HG02840 (cell line): ENCODE data around the gene GALNT16.

ENCODE experiments used
- ATAC-seq: cut with Tn5 transposase; IDR thresholded peaks from one replicate; pipeline ENCODE4 v1.9.1; 2021; ENCODE audit warnings: mild to moderate bottlenecking, moderate library complexity, moderate number of reproducible peaks; ENCODE audit not compliant: unreplicated experiment, low FRiP score

Gene GALNT16

DNA sequence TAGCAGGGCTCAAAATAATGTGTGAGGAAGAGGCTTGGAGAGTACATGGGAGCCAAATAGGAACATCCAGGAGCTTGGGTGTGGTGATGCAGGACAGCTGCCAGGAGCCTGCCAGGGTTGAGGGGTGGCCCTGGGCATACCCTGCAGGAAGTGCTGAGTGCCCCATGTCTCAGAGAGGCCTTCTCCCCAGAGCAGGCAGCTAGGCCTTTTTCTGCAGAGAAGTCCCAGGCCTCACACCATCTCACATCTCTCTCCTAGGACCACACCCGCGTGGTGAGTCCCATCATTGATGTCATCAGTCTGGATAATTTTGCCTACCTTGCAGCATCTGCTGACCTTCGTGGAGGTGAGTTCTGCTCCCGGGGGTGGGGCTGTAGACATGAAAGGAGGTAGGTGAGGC, 71.2 kb downstream of the GALNT16 start:
- ATAC-seq, result no peak

DNA sequence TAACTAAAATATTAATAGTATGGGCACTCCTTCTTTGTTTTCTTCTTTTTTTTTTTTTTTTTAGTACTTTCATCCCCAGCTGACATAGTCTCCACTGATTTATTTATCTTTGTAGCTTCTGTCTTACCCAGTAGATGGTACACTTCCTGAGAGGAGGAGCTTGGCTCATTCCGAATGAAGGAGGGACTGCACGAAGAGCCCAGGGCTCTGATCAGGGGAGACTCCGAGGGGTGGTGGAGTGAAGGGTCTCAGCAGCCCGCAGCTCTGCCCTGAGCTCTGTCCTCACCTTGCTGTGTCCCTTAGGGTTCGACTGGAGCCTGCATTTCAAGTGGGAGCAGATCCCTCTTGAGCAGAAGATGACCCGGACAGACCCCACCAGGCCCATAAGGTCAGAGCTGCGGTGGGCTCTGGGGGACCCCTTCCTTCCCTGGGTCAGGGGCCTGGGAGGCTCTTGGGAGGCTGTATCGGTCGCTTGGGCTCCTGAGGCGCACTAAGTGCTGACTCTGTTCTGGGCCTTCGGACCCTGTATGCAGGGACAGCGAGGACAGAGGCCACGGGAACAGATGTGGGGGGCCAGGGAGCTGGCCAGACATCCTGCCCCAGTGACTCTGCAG, 72.9 kb downstream of the GALNT16 start:
- no peak for ATAC-seq

DNA sequence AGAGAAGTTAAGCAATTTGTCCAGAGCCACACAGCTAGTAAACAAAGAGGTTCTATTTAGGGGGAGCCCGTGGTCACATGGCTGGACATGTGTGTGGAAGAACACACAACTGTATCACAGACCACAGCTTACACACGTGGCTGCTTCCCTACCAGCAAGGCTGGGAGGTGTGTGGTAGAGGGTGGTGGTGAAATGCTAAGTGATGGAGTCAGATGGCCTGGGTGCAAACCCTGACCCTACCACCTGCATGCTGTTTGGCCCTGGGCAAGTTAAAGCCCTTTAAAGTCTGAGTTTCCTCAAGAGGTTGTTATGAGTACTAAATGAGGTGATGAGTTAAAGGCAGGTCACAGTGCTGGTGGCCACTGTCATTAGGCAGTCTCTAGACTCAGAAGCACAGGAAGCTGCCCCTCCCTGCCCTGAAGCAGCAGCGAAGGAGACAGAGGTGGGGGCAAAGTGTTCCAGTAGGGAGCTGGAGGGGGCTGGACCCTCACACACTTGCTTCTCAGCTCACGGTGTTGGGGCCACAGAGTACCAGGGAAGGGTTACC, 73.9 kb downstream of the GALNT16 start:
- no peak for ATAC-seq

DNA sequence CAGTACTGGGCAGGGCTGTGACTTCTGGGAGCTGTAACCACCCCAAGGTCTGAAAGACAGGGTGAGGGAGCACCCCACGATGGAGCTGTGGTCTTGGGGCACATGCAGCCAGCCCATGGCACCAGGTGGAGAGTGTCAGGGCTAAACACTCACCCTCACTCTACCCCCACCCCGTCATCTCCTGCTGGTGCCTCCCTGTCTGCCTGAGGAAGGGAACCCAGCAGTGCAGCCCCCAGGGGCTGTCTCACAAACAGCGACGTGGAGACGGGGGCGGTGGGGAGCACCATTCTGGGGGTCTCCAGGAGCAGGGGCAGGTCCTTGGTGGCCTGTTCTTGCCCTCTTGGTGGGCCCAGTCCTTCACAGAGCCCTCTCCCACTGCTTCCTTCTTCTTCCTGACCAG, 74.6 kb downstream of the GALNT16 start:
- ATAC-seq, result no peak

DNA sequence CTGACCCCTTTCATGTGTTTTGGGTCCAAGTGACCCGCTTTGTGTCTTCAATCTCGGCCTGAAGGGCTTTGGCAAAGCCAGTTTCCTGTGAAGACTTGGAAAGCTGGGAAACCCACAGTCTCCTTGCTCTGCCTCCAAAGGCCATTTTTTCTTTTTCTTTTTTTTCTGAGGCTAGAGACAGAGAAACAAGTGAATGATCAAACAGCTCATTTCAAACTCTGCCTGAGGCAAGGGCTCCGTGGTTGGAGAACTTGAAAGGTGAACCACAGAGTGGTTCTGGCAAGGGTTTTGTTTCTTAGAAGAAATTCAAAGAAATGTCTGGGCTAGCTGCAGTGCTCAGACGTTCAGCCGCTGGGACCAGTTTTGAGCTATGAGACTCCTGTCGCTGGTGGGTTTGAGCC, 75.4 kb downstream of the GALNT16 start:
- ATAC-seq, result no peak

DNA sequence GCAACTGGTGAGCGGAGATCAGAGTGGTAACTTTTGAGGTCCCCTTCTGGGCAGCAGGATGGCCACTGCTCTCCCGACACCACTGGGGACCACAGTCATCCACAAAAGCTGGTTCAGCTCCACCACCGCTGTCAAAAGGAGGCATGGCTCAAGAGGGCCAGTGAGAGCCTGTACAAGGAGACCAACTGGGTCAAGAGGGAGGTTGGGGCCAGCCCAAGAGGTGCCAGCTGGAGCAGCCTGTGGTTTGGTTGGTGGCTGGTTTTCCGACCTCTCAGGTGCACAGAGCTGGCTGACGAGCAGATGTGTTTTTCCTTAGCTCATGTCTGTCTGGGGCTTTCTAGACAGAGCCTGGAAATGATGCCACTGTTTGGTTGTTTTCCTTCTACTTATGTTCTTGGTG, 78.0 kb downstream of the GALNT16 start:
- ATAC-seq, result no peak

DNA sequence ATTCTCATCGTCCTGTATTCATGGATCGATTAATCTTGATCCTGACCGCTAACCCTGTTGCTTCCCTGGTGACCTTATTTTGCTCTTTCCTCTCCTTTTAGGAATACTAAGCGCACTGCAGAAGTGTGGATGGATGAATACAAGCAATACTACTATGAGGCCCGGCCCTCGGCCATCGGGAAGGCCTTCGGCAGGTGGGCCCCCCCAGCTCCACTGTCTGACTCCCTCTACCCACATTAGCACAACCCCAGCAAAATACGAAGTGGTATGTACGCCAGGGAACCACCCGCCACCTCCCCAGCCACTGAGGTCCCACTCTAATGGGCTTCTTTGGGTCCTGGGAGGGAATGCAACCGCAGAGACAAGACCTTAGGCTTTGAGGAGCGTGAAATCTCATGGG, 79.5 kb downstream of the GALNT16 start:
- no peak for ATAC-seq

DNA sequence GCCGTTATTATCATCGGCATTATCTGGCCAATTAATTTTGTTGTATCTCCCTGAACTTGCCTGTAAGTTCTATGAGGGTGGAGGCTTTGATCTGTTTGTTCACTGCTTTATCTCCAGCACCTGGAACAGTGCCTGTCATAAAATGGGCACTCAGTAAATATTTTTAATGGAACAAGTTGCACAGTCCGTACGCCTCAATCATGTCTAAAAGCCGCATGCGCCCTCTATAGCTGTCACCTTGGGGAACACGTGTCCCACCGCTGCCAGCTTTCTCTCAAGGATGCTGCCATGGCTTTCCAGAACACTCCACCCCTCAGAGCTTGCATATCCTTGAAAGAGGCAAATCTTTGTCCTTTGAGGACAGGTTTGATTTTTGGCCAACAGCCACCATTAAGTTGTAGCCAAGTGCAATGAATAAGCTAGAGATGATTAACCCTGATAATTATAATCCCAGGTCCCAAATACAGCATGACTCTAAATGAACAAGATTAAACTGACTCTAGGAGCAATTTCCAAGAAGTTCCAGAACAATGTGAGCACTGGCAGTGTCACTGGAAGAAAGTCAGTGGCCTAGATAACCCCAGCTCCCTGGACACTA, 83.1 kb downstream of the GALNT16 start:
- no peak for ATAC-seq

DNA sequence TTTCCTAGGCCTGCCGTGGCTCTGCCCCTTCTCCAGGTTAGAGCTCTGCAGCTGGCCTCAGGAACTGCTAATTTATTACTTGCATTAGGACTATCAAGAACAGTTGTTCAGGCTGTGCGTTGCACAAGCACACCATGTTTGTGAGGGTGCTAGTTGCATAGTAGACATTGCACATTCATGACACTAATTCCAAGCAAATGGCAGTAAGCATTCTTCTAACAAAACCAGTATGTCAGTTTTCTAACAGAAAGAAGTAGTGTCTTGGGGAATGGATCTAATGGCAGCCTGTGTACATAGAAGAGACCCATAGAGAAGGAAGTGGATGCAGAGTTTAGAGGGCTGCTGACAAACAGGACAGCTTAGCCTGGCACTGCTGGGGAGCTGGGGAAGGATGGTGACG, 84.2 kb downstream of the GALNT16 start:
- no peak for ATAC-seq

DNA sequence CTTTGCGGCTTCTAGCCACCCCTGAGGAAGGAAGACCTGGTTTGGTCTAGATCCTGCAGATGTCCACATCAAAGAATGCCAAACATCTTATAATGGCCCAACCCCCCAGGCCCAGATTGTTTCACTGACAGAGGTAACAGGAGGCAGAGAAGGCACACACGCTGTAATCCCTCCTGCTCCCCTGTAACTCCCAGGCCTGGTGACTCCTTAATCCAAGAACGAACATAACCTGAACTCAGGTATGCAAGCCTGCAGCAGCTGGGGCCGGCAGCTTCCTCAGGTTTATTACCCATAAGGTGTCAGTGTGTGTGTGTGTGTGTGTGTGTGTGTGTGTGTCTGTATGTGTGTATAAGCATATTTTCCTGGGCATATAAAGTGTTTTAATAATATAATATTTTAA, 85.4 kb downstream of the GALNT16 start:
- no peak for ATAC-seq

DNA sequence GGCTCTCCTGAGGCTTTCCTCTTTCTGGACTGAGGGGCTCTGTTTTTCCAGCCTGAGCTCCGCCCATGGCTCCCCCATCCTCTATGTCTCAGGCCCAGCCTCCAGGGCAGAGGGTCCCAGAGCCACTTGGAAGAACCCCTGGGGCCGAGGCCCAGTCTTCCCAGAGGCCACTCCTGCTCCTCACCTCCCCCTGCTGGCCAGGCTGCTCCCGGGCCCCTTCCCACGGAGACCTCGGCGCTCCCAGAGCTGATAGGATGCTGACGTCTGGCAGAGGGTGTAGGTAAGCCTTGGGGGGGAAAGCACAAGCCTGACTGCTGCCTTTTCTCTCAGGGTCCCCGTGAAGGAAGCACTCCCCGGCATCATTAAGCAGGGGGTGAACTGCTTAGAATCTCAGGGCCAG, 86.8 kb downstream of the GALNT16 start:
- no peak for ATAC-seq

DNA sequence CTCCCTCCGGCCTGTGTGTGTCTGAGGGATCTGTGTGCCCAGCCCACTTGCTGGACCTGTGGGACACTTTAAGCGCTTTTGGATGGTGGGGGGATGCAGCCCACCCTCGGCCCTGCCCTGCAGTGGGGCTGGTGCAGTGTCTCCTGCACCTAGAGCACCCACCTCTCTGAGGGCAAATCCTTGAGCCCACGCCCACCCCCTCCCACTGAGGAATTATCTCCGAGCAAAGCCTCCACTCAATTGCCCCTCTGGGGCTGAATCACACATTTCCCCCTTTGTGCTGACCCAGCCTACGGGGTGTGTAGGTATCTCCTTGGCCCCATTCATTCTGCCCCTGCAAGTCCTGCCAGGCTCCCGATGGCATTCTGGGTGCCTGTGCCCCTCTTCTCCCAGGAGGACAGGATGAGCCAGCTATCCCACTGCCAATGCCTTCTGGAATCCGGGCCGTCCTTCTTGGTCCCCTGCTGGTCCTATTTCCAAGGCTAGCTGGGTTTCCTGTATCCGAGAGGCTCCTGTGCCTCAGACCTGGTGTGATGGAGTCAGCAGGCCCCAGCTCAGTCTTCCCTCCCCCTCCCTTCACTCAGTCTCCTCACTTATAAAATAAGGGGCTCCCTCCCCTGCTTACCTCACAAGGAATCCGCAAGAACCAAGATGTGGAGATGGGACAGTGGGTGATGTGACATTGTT, 89.3 kb downstream of the GALNT16 start:
- ATAC-seq, result no peak

DNA sequence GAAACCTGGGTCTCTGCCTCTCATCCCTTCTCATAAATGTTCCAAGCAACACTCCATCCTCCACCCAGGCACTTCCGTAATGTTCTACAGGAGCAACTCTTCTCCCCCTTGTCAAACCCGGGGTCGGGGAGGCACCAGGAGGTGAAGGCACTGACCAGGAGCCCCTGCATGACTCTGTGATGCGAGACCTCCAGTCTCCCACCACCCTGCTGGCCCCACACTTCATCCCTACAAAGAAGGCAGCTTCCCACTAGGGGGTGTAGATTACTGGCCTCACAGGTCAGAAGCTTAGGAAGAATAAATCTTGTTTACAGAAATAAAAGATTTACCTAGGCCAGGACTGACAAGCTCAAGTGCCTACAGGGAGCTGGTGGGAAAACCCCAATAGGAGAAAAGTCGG, 90.9 kb downstream of the GALNT16 start:
- no peak for ATAC-seq

DNA sequence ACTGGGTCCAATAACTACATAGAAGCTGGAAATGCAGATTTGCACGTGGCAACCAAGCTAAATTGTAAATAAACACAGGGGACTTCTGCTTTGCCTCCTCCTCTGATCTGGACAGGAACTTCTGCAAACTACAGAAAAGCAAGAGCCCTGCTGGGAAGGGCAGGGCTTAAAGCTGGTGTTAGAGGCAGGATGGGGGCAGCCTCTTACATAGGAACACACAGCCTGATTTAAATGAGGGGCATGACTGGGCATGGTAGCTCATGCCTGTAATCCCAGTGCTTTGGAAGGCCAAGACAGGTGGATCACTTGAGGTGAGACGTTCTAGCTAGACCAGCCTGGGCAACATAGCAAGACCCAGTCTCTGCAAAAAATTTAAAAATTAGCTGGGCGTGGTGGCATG, 91.4 kb downstream of the GALNT16 start:
- no peak for ATAC-seq

DNA sequence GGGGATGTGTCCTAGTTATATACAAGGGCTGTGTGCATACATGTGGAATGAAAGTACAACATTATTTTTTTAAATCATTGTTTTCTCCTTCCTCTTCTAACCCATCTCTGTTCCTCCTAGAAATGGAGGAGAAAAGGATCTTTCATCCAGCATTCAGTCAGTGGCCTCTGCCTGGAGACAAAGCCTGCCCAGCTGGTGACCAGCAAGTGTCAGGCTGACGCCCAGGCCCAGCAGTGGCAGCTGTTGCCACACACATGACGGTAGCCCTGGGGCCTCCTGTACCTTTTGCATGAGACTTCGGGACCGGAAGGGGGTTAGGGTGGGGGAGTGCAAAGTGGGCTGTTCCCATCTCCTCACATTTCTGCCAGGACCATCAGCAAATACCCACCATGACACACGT, 92.0 kb downstream of the GALNT16 start:
- no peak for ATAC-seq

DNA sequence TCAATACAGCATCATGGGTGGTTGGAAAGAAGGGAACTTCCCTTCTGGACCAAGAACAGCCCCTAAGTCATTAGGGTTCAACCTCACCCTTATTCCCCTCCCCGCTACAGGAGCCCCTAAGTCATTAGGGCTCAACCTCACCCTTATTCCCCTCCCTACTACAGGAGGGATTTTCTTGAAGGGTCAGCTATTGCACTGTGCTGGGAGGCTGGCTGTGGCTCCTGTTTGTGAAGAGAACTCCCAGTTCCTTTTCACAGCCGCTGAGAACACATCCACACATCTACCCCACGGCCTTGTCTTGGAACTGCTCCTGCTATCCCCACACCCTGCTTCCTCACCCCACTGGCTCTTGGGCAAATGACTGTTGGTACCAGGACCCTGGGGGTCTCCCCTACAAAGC, 93.2 kb downstream of the GALNT16 start:
- ATAC-seq, result no peak

DNA sequence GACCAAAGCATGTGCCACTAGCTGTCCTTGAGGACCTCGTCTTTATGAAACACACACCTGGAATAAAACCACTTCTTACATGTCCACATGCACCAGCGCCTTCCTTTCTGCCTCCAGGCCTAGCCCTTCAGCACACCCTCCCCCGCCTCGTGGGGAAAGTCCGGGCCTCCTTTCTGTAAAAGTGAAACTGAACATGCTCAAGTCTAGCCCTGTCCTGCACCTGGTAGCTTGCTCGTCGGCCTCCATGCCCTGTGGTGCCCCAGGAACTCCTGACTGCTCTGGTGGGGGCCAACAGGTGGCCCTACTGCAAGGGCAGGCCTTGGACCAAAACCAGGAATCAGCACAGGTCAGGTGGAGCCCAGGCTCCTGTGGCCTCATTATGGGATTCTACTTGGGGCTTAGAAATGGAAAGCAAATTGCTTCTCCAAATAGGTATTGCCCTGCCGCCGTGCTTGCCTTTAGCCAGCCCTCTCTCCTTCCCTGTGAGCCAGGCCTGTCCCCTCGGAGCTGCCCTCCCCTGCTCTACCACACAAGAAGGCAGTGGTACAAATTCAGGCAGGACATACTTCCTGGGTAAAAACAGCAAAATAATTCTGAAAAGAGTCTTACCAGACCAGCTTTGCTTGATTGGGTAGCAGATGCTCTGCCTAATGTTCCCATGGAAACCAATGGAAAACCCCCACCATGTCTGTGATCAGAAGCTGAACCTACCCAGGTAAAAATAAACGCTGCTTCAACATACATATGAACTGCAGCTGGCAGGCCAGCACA, 94.6 kb downstream of the GALNT16 start:
- ATAC-seq, result peak; percentile 87

DNA sequence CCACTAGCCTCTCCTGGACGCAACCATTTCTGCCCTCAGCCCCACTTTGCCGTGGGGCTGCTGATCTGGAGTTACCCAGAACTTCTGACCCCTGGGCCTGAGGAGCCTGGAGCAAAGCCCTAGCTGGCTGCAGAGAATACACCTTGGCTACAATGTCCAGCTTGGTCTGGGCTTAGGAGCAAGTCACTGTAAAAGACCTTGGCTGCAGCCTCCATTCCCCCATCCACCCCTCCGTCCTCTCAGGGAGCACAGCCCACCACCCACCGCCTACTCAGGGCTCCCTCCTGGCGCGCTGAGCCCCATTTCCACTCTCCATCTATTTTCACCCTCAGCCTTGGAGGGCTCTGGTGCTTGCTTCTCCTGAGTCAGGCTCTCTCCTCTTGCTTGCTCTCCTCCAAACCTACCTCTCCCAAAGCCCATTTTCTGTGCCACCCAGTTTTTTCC, 95.2 kb downstream of the GALNT16 start:
- ATAC-seq, result no peak

DNA sequence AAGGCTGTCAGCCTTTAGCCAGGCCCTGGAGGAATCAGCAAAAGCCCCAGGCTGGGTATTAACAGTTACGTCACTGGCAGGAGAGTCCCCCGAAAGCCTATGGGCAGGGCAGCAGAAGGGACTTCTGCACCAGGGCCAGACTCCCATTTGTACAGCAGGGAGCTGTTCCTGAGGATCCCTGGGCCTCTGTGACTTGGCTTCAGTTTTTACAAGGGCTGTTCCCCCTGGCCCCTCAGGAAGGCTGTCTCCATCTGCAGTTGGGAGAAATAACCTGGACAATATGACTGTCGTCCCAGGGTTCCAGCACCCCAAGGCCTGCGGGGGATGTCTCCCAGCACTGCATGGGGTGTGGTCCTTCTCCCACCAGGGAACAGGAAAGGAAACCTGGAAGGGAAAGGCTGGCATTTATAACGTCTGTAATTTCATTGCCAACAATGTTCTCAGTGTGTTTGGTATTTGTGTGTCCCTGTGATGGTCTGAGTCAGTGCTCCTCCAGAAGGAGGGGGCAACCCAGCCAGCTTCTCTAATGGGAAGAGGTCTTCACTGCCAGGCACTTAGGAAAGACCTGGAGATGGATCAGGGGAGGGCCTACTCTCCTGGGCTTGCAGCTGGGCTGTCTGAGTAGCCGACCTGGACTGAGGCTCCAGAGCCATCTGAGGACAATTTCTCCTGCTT, 95.8 kb downstream of the GALNT16 start:
- no peak for ATAC-seq

DNA sequence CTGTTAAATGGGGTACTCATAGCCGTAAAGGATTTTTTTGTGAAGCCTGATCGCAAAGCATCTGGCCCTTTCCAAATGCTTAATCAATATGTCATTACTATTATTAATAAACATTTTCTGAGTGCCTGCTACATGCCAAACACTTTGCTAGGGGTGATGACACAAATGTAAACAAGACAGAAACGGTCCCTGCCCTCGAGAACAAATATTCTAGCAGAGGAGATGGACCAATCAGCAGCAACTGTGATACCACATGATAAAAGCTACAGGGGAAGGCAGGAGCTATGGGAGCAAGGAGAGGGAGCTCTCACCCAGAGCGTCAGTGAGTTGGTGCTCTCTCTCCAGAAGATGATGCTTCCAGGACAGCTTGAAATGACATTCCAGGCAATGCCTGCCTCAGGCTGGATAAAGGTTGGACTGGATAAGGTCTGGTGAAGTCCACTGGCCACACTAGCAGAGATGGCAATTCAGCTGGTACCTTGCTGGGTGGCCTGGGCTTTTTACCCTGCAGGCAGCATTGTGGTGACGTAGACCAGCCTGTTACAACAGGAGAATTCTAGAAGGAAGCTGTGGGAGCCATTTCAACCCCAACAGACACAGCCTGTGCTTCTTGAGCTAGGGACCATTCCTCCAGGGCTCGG, 97.1 kb downstream of the GALNT16 start:
- no peak for ATAC-seq
